ENCODE results near the gene BAHCC1. TPM values are rescaled to one million over a fixed set of nuclear protein-coding genes. Genes with fewer than 3 reads are reported as not detected.

BAHCC1 gene
- total and polyA plus RNA-seq, 9 of the 15 experiments (the other 6 are each of a cell fraction or from before 2014, with no cell fraction given) = 0.14 to 26.9 (median 5.0) TPM

GRCh38 chr17:81487487-81488275 is 92.4 kb downstream of the BAHCC1 start (continued):
- TF ChIP-seq RNF219 (CRISPR knock-in tag; IDR thresholded peaks at IDR 0.05) (no peak), CBX3 (IDR thresholded peaks at IDR 0.05; ENCODE audit: borderline replicate concordance in 1 of 2, low read length in 2 of 2) (0 out of 3 replicates have a peak, but pooled peaks of 1 of the 2 experiments have one; percentile 12), ZBTB33 (CRISPR knock-in tag; IDR thresholded peaks at IDR 0.05) (peak; percentile 80), HIVEP1 (CRISPR knock-in tag; IDR thresholded peaks at IDR 0.05) (no peak), FOXK2 (conservative IDR thresholded peaks at IDR 0.05 in 1 of 2, IDR thresholded peaks at IDR 0.05 in 1 of 2; ENCODE audit: low read depth in 2 of 2) (no peak), ATF4 (CRISPR knock-in tag; IDR thresholded peaks at IDR 0.05) (no peak), PYGO2 (tag; IDR thresholded peaks at IDR 0.05) (no peak), HLTF (IDR thresholded peaks at IDR 0.05) (no peak), CAMTA2 (CRISPR knock-in tag; conservative IDR thresholded peaks at IDR 0.05) (no peak), ZBTB26 (CRISPR knock-in tag; IDR thresholded peaks at IDR 0.05) (no peak), KHSRP (IDR thresholded peaks at IDR 0.05) (no peak), MXI1 (IDR thresholded peaks at IDR 0.05; ENCODE audit: low read depth, low read length) (no peak), ZNF282 (CRISPR knock-in tag; IDR thresholded peaks at IDR 0.05) (no peak), XRCC3 (IDR thresholded peaks at IDR 0.05) (no peak), IRF9 (tag; IDR thresholded peaks at IDR 0.05) (no peak), MECOM (CRISPR knock-in tag; IDR thresholded peaks at IDR 0.05) (no peak), PHF21A (IDR thresholded peaks at IDR 0.05; ENCODE audit: borderline replicate concordance, low read depth) (no peak), HNRNPL (IDR thresholded peaks at IDR 0.05; ENCODE audit: low read depth, low read length) (peak; percentile 11; the same call in 1 of the 2 replicates), XRCC4 (IDR thresholded peaks at IDR 0.05; ENCODE audit: extremely low read depth, insufficient read depth, insufficient read length) (no peak), THRA (IDR thresholded peaks at IDR 0.05) (no peak)
